Panc1 (cell line): ENCODE results near the gene WASL. TPM values are rescaled to one million over a fixed set of nuclear protein-coding genes. Genes with fewer than 3 reads are reported as not detected.

Source experiments
- ATAC-seq: fragments of 200-7000 bp; cut with Tn5 transposase; 2 replicates; pipeline ENCODE4 v1.9.1; 2020; ENCODE audit warnings: mild to moderate bottlenecking, moderate library complexity
- BruUV-seq: library from RNA; stranded (reverse); fragments of 400-500 nt; replicated peaks from 2 replicates; lab custom pipeline; 2021; lab: Mats Ljungman, UMichigan
- CTCF ChIA-PET: fragments of 300-600 bp; sonication (Branson Sonifier 250); formaldehyde crosslinking; loops from one replicate; lab custom pipeline; 2022; ENCODE audit warnings: antibody characterized with exemption; lab: Charles Lee
- POLR2A ChIA-PET: fragments of 300-600 bp; sonication (Branson Sonifier 250); formaldehyde crosslinking; loops from one replicate; lab custom pipeline; 2022; ENCODE audit warnings: antibody characterized with exemption; lab: Charles Lee
- DNase-seq: peaks from one replicate; pipeline ENCODE4 v3.0.0-alpha.2; 2010; ENCODE audit warnings: low read depth, low spot score
- H3K27ac ChIP-seq: 2 replicates; pipeline ENCODE4 v1.5.1; 2011; ENCODE audit warnings: mild to moderate bottlenecking, low read length, inconsistent platforms
- H3K27me3 ChIP-seq: fragments of 200-500 bp; sonication (Bioruptor generic); 2 replicates; pipeline ENCODE4 v1.6.0; 2014; ENCODE audit warnings: low read length, inconsistent platforms; ENCODE audit not compliant: control insufficient read depth, insufficient read depth
- H3K36me3 ChIP-seq: fragments of 200-500 bp; sonication (Bioruptor generic); 2 replicates; pipeline ENCODE4 v1.5.1; 2014; ENCODE audit warnings: inconsistent platforms, mild to moderate bottlenecking, low read length, moderate library complexity; ENCODE audit not compliant: control insufficient read depth, insufficient read depth
- H3K4me1 ChIP-seq: 2 replicates; pipeline ENCODE4 v1.5.1; 2011; ENCODE audit warnings: inconsistent platforms, mild to moderate bottlenecking, low read length, moderate library complexity; ENCODE audit not compliant: control insufficient read depth, insufficient read depth
- H3K4me3 ChIP-seq, 2 experiments: 2 replicates each; pipeline ENCODE4 v1.5.1; 2011 to 2012; ENCODE audit warnings: low read depth in 2 of 2, low read length in 2 of 2, mild to moderate bottlenecking in 2 of 2, inconsistent platforms in 1 of 2, moderate library complexity in 1 of 2
- H3K9me3 ChIP-seq: fragments of 200-500 bp; sonication (Bioruptor generic); 2 replicates; pipeline ENCODE4 v1.5.1; 2014; ENCODE audit warnings: low read depth, mild to moderate bottlenecking, inconsistent platforms, low read length, moderate library complexity; ENCODE audit not compliant: control insufficient read depth, insufficient read depth
- POLR2AphosphoS5 ChIP-seq: IDR thresholded peaks from 2 replicates; pipeline ENCODE4 v1.6.1; 2012; ENCODE audit warnings: mild to moderate bottlenecking, low read depth, low read length, moderate library complexity
- SIN3A ChIP-seq: IDR thresholded peaks from 2 replicates; pipeline ENCODE4 v1.6.1; 2012; ENCODE audit warnings: low read depth, mild to moderate bottlenecking, low read length, moderate library complexity, borderline replicate concordance; ENCODE audit not compliant: insufficient read depth
- TCF7L2 ChIP-seq: IDR thresholded peaks from 2 replicates; pipeline ENCODE4 v1.6.1; 2011; ENCODE audit warnings: mild to moderate bottlenecking, low read depth, low read length, inconsistent platforms
- in situ Hi-C: cut with HindIII; loops from 2 replicates; pipeline ENCODE4 v1.10.0; 2016; ENCODE audit warnings: low sequenced_read_pairs, low pct_unique_long_range_greater_than_20kb
- intact Hi-C: fragments of 100-400 bp; cut with micrococcal nuclease; formaldehyde crosslinking; loops from one replicate; pipeline ENCODE4 v1.10.0; 2022; ENCODE audit not compliant: unreplicated experiment
- total RNA-seq: library from RNA; stranded (reverse); gene quantifications from one replicate; pipeline ENCODE4 v1.2.1, GENCODE V29; 2021; ENCODE audit not compliant: unreplicated experiment
- TF ChIP-seq, protein P1 (sequence below): fragments of 450-650 bp; IDR thresholded peaks from 2 replicates; pipeline ENCODE4 v1.5.1; 2017; ENCODE audit warnings: mild to moderate bottlenecking
- TF ChIP-seq, protein P2 (sequence below), 2 experiments: IDR thresholded peaks; 2 replicates each; pipeline ENCODE4 v1.6.1; 2011 to 2012; ENCODE audit warnings: low read depth in 2 of 2, control low read depth in 1 of 2, low read length in 1 of 2, mild to moderate bottlenecking in 1 of 2, moderate library complexity in 1 of 2; ENCODE audit not compliant: insufficient read depth in 1 of 2

The WASL gene
- total RNA-seq, 1 experiment from 2014 or later = 29.6 TPM

DNA sequence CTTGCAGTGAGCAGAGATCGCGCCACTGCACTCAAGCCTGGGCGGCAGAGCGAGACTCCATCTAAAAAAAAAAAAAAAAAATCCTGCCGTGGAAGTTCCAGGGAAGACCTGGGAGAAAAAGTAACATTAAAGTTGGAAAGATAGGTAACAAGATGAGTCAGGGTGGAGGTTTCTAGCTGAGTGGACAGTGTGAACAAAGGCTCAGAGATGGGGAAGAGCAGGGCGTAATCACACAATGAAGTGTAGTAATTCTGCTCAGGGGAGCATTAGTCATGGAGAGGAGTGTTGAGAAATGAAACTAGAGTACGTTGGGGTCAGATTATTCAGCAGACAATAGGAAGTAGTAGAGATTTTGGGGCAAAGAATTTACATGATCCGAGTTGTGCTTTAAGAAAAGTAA lies 21.6 kb upstream of the WASL start:
- ChIA-PET CTCF (interaction anchor here (1.5 kb wide), 1 partner anchor 95 kb away, joined by 4 read pairs; no protein-coding TSS in a partner anchor), POLR2A (no interaction called here)
- intact Hi-C loops (no loop called here), in situ Hi-C loops (no loop called here)
- no TSS peak for BruUV-seq
- no peaks in the 10 kb centered on the region for H3K27me3 ChIP-seq
- H3K4me3 ChIP-seq = peak overlapping the region in 1 of 2 experiments; percentile 42; a peak in 2 of 4 replicates
- ATAC-seq (peak; percentile 76), DNase-seq (no peak)
- H3K4me1 ChIP-seq = peaks cover 4% of the 10 kb centered on the region; the same call in 1 of the 2 replicates
- H3K9me3 ChIP-seq = no peaks in the 10 kb centered on the region
- H3K36me3 ChIP-seq = no peaks in the 10 kb centered on the region
- no peak overlapping the region for H3K27ac ChIP-seq
- TF ChIP-seq, protein P1, sequence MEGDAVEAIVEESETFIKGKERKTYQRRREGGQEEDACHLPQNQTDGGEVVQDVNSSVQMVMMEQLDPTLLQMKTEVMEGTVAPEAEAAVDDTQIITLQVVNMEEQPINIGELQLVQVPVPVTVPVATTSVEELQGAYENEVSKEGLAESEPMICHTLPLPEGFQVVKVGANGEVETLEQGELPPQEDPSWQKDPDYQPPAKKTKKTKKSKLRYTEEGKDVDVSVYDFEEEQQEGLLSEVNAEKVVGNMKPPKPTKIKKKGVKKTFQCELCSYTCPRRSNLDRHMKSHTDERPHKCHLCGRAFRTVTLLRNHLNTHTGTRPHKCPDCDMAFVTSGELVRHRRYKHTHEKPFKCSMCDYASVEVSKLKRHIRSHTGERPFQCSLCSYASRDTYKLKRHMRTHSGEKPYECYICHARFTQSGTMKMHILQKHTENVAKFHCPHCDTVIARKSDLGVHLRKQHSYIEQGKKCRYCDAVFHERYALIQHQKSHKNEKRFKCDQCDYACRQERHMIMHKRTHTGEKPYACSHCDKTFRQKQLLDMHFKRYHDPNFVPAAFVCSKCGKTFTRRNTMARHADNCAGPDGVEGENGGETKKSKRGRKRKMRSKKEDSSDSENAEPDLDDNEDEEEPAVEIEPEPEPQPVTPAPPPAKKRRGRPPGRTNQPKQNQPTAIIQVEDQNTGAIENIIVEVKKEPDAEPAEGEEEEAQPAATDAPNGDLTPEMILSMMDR = no peak
- TF ChIP-seq TCF7L2 = no peak
- TF ChIP-seq POLR2AphosphoS5 = no peak
- TF ChIP-seq, protein P2, sequence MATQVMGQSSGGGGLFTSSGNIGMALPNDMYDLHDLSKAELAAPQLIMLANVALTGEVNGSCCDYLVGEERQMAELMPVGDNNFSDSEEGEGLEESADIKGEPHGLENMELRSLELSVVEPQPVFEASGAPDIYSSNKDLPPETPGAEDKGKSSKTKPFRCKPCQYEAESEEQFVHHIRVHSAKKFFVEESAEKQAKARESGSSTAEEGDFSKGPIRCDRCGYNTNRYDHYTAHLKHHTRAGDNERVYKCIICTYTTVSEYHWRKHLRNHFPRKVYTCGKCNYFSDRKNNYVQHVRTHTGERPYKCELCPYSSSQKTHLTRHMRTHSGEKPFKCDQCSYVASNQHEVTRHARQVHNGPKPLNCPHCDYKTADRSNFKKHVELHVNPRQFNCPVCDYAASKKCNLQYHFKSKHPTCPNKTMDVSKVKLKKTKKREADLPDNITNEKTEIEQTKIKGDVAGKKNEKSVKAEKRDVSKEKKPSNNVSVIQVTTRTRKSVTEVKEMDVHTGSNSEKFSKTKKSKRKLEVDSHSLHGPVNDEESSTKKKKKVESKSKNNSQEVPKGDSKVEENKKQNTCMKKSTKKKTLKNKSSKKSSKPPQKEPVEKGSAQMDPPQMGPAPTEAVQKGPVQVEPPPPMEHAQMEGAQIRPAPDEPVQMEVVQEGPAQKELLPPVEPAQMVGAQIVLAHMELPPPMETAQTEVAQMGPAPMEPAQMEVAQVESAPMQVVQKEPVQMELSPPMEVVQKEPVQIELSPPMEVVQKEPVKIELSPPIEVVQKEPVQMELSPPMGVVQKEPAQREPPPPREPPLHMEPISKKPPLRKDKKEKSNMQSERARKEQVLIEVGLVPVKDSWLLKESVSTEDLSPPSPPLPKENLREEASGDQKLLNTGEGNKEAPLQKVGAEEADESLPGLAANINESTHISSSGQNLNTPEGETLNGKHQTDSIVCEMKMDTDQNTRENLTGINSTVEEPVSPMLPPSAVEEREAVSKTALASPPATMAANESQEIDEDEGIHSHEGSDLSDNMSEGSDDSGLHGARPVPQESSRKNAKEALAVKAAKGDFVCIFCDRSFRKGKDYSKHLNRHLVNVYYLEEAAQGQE (IDR thresholded peaks at IDR 0.05; ENCODE audit: insufficient read depth in 1 of 2, low read depth in 2 of 2, low read length in 1 of 2) = no peak
- no peak for TF ChIP-seq SIN3A

DNA sequence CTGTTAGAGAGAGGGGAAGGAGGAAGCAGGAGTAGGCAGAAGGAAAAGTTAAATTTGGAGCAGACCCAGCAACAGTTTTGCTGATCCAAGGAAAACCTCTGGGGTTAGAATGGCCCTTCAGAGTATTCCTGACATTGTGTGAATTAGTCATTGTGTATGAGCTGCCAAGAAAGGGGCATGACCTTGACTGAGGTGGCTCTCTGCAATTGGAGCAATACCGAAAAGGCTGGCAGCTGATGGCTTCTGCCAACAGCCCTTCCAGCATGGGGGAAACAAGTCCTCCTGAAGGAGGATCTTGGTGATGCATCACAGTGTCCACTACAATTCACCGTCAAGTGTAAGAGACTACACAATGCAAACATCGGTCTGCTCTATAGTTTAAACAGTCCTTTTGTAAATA lies 20.6 kb upstream of the WASL start:
- in situ Hi-C loops = no loop called here
- peak; percentile 88 for ATAC-seq
- no peak for TF ChIP-seq SIN3A
- TF ChIP-seq, protein P1 = no peak
- TF ChIP-seq, protein P2 (IDR thresholded peaks at IDR 0.05; ENCODE audit: insufficient read depth in 1 of 2, low read depth in 2 of 2, low read length in 1 of 2) = no peak
- no peak for TF ChIP-seq POLR2AphosphoS5
- no peak for TF ChIP-seq TCF7L2
- peaks cover 4% of the 10 kb centered on the region; the same call in 1 of the 2 replicates for H3K4me1 ChIP-seq
- intact Hi-C loops = no loop called here
- ChIA-PET POLR2A (interaction anchor here (0.5 kb wide), 1 partner anchor 26 kb away, joined by 9 read pairs; no protein-coding TSS in a partner anchor), CTCF (no interaction called here)
- peak overlapping the region in 1 of 2 experiments; percentile 15; a peak in 1 of 4 replicates for H3K4me3 ChIP-seq
- no peak overlapping the region for H3K27ac ChIP-seq
- no TSS peak for BruUV-seq
- H3K27me3 ChIP-seq = no peaks in the 10 kb centered on the region
- no peaks in the 10 kb centered on the region for H3K9me3 ChIP-seq
- no peaks in the 10 kb centered on the region for H3K36me3 ChIP-seq
- peak; percentile 94 for DNase-seq
